GM21390 (cell line): ENCODE results near the gene ADD1.

Experiments used
- ATAC-seq: cut with Tn5 transposase; IDR thresholded peaks from one replicate; pipeline ENCODE4 v1.9.1; 2021; ENCODE audit not compliant: unreplicated experiment

Gene ADD1, protein sequence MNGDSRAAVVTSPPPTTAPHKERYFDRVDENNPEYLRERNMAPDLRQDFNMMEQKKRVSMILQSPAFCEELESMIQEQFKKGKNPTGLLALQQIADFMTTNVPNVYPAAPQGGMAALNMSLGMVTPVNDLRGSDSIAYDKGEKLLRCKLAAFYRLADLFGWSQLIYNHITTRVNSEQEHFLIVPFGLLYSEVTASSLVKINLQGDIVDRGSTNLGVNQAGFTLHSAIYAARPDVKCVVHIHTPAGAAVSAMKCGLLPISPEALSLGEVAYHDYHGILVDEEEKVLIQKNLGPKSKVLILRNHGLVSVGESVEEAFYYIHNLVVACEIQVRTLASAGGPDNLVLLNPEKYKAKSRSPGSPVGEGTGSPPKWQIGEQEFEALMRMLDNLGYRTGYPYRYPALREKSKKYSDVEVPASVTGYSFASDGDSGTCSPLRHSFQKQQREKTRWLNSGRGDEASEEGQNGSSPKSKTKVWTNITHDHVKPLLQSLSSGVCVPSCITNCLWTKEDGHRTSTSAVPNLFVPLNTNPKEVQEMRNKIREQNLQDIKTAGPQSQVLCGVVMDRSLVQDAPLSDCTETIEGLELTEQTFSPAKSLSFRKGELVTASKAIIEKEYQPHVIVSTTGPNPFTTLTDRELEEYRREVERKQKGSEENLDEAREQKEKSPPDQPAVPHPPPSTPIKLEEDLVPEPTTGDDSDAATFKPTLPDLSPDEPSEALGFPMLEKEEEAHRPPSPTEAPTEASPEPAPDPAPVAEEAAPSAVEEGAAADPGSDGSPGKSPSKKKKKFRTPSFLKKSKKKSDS

GRCh38 chr4:2843263-2843940 is at the start of gene ADD1:
TSS of gene ADD1 (plus strand) at chr4:2843844. CDS start at chr4:2875916, 32,072 bp downstream.
- peak; percentile 78 for ATAC-seq

DNA sequence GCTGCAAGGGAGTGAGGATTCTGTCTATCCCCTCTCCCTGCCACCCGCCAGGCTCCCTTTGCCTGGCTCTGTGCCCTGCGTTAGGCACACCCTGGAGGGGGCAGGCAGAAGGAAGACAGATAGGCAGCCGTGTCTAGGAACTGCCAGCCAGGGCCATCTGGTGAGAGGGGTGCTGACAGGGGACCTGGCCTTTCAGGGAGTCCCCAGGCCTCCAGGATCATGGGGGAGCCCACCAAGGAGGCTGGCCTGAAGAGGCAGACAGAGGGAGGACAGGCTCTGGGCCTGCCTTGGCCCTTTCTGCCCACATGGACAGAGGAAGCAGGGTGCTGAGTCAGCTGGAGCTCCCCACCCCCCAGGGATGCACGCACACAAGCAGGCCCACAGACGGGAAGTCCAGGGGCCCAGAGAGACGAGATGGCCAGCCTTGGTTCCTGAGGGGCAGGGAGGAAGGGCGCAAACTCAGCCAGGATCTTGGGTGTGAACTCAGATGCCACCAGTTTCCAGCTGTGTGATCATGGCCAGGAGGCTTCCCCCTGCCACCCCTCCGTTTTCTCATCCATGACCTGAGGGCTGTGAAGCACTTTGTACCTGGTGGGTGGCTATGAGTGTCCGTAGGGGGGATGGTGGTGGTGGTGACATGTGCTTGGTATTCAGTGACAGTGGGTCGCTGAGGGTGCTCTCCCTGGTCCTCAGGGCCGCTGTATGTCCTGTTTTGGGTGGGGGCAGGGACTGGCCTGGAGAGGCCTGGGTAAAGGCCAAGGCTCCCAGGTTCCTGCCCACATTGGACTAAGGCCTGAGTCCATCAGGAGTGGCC is 49.0 kb upstream of the ADD1 start:
- no peak for ATAC-seq

DNA sequence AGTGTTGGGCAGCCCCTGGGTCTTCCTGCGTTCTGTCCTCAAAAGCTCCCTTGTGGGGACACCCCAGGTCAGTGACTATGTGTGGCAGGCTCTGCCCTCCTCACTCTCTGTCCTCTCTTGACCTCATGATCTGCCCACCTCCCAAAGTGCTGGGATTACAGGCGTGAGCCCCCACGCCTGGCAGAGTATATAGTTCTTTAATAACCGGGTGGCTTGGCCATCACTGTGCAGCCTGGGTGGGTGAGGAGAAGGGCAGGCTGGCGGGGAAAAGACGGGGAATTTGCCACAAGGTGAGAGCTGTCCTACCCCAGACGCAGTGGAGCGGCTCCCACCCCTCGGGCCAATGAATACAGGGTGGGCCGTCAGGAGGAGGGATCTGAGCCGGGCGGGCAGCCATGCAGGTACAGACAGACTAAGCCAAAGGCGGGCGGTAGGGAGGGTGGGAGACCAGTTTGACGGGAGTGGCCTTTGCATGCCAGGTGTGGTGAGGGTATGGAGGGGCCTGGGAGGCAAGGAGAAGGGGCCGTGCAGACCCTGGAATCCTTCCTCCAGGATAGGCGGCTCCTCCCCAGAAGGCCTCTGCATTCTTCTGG is 48.2 kb upstream of the ADD1 start:
- no peak for ATAC-seq

DNA sequence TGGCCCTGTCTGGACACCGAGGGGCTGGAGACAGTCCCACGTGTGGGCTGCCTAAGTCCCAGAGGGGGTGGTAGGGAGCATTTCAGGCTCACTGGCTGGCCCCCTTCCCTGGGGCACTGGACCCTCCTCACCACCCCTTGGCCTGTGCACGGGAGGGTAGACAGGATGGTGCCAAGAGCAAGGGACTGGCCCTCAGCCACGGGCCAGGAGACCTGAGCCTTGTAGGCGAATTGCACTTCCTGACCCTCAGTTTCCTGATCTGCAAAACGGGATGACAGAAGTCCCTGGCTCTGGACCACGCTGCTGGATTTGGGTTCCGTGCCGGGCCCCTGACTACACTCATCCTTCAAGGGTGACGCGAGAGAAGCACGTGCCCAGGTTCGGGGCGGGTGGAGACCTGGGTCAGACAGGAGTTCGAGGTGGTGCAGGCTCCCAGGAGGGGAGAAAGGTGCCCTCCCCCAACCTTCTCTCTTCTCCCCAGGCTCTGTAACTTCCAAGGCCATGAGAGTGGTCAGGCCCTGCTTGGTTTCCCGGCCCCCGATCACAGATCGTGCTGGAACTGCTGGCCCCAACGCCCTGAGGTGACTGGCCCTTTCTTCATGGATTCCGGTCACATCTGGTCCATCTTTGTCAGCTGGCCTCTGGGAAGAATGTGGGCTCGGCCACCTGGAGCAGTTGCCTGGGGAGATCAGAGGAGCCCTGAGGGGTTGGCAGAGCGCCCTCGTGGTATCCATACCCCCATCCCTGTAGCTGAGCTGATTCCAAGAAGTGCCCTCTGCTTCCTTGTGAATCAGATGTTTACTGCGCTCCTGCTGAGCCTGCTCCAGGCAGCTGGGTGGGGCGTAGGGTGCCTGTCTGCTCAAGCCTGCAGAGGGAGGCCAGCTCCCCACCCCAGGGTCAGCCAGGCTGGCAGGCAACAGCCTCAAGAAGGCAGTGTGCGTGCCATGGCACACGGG is 47.5 kb upstream of the ADD1 start:
- ATAC-seq, result no peak

- no peak for ATAC-seq
Observed at GRCh38 chr4:2796849-2797544, 46.6 kb upstream of the ADD1 start.

GRCh38 chr4:2797545-2798305 is 45.9 kb upstream of the ADD1 start:
- ATAC-seq, result peak; percentile 15

DNA sequence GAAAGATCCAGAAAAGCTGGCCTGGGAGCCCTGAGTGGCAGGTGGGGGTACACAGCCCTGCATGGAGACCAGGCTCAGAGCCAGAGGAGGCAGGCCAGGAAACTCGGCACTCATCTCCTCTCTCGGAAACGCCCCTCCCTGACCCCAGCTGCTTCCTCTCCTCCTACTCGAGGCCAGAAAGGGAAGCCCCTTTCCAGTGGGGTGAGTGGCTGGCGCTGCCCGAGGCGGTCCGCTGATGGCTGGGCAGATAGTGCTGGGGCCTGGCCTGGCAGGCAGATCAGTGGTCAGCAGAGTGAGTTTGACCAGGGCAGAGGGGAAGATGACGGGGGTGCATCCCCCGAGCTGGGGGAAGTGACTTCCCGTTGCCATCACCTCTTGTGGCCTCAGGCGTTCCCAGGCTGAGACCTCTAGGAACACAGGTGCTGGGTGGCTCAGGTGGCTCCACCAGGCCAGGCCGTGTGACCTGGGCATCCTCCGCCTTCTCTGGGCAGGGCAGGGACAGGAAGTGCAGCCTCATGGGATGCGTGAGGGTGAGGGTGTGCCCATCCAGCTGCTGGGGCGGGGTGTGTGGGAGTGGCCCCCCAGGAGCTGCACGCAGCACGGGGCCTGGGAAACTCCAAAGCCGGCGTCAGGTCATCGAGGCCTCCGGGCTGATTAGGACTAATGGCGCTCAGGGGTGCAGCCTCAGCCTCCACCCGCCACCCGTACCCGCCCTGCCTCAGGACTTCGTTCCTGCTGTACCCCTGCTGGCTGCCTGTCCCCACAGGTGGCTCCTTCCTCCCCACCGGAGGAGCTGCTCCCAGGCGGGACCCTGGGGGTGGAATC is 45.0 kb upstream of the ADD1 start:
- ATAC-seq, result peak; percentile 46

DNA sequence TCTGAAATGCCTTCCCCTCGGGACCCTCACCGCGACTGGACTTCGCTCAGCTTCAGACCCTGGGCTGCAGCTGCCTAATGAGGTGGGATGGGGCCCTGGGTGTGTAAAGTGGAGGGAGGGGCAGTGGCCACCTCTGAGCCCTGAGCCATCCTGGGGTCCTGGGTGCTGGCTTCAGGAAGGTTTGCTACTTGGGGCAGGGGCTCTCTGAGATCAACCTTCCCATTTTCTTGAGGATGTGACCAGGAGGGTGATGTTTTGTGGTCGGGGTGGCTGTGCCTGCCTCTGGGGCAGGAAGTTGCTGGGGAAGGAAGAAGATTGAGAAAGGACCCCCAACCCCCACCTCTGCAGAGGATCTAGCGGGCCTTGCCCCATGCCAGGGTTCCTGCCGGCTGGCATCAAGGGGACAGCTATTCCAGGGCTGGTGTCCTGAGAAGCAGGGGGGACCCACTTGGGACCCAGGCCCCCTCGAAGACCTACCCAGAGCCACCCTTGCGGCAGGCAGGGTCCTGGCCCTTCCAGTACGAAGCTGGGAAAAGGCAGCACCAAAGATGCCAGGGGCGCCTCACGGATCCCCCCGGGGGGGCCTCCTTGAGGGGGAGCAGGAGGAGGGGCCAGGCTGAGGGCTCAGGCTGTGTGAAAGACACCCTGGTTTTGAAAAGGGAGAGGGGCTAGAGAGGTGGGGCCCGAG is 44.3 kb upstream of the ADD1 start:
- no peak for ATAC-seq

DNA sequence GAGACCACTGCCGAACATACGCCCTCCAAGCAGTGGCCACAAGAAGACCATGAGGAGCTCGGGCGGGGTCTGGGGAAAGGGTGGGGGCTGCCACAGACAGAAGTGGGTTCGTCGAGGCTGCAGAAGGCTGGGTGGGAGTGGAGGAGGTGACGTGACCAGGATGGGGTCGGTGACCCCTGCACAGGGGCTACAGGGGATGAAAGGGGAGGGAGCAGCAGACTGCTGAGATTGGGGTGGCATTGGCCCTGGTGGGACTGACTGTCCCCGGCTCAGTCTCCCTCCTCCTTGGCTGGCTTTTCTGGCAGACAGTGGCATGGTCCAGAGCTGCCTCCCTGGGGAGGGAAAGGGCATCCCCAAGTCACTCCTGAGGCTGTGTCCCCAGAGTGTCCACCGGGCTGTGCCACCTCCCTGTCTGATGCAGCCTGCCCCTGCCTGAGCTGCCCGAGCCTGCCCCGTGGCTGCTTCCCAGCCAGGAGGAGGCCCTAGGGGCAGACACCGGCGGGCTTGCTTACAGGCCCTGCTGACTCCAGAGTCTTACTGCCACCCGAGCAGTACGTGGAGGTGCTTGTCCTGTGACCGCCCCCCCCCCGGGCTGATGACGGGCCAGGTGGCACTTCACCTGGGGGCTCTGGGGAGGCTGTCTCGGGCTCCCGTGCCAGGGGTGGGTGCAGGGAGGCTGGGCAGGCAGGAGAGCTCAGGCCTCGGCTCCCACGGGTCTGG is 43.5 kb upstream of the ADD1 start:
- no peak for ATAC-seq

- ATAC-seq, result peak; percentile 31
Observed at GRCh38 chr4:2800691-2801596, 42.7 kb upstream of the ADD1 start.

- no peak for ATAC-seq
Observed at GRCh38 chr4:2802618-2803531, 40.8 kb upstream of the ADD1 start.

DNA sequence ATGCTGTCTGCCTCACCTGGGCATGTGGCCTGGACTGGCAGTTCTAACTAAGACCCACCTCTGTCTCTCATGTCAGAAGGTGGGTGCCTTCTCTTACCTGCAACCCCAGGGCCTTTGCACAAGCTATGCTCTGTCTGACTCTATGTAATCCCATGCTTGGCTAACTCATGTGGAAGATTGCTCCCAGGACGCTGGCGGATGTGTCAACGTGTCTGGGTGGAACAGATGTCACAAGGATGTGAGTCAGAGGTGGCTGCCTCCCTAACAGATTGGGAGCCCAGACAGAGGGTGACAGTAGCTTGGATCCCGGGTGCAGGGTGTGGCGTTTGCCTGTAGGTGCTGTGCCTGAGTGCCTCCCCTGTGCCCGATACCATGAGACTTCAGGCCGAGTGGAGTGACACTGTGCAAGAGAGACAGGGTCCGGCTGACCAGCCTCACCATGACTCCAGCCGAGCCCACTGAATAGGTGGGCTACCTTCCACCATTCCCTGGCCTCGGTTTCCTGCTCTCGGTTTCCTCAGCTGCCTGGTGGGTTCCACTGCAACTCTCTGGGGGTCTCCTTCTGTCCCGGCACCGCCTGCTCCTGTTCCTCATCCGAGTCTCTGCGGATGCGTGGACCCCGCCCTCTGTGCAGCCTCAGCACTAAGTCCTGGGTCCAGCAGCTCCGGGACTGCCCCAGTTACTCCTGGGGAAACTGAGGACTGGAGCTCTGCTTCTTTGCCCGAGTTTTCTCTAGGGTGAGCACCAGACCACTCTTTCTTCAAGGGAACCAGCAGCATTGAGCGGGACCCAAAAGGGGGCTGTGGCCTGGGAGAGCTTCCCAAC is 39.8 kb upstream of the ADD1 start:
- ATAC-seq, result no peak

GRCh38 chr4:2804449-2804972 is 39.1 kb upstream of the ADD1 start:
- no peak for ATAC-seq
